ENCODE results near the gene GLOD4. TPM values are rescaled to one million over a fixed set of nuclear protein-coding genes. Genes with fewer than 3 reads are reported as not detected.
"Not testable (repeated sequence)": the region's sequence is repeated elsewhere in the genome, so short reads cannot be mapped to it uniquely, and the experiment has no call there.

The GLOD4 gene
- total RNA-seq, 3 donors from 2014 or later = 47.5 to 61.1 (median 59.9) TPM

DNA sequence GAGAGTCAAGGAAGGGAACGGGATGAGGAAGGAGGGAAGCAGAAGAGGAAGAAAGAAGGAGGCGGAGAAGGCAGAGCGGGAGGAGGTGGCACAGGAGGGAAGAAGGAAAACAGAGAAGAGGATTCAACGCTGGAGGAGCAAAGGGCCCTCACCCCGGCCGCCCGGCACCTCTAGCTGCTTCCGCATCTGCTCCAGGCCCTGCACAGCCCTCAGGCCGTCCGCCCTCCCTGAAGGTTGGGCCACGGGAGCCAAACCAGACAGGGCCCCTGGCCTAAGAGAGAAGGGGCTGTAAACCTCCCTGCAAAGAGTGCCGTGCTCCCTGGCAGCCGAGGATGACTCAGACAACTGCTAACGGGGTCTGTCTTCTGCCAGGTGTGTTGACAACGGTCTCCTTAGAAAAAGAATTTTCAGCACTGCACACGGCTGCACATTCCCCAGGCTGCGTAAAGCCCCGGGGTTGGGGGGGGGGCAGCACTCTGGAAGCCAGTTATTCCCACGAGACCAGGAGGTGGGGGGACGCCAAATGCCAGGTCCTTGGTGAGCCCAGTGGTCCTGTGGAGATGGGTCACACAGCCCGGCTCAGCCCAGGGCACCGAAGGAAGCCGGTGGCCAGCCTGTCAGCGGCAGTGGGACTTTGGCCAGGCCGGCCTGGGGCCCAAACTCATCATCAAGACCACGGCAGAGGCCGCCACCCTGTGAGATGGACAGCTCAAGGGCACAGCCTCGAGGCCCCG, 29.1 kb upstream of the GLOD4 start:
- intact Hi-C loops (cut with DNase I; ENCODE audit: low total_unique reads) = no loop called here
- Histone ChIP-seq H3K4me1 (no peaks in the 10 kb centered on the region), H3K36me3 (no peaks in the 10 kb centered on the region), H3K9me3 (no peaks in the 10 kb centered on the region), H3K27ac (no peak overlapping the region), H3K27me3 (no peaks in the 10 kb centered on the region), H3K4me3 (no peak overlapping the region)
- TF ChIP-seq POLR2A (IDR thresholded peaks at IDR 0.05) (no peak), POLR2AphosphoS5 (IDR thresholded peaks at IDR 0.05) (no peak)
- TF ChIP-seq, protein P1, sequence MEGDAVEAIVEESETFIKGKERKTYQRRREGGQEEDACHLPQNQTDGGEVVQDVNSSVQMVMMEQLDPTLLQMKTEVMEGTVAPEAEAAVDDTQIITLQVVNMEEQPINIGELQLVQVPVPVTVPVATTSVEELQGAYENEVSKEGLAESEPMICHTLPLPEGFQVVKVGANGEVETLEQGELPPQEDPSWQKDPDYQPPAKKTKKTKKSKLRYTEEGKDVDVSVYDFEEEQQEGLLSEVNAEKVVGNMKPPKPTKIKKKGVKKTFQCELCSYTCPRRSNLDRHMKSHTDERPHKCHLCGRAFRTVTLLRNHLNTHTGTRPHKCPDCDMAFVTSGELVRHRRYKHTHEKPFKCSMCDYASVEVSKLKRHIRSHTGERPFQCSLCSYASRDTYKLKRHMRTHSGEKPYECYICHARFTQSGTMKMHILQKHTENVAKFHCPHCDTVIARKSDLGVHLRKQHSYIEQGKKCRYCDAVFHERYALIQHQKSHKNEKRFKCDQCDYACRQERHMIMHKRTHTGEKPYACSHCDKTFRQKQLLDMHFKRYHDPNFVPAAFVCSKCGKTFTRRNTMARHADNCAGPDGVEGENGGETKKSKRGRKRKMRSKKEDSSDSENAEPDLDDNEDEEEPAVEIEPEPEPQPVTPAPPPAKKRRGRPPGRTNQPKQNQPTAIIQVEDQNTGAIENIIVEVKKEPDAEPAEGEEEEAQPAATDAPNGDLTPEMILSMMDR (IDR thresholded peaks at IDR 0.05) = no peak
- no peak for DNase-seq (ENCODE audit: low spot score in 2 of 2)

DNA sequence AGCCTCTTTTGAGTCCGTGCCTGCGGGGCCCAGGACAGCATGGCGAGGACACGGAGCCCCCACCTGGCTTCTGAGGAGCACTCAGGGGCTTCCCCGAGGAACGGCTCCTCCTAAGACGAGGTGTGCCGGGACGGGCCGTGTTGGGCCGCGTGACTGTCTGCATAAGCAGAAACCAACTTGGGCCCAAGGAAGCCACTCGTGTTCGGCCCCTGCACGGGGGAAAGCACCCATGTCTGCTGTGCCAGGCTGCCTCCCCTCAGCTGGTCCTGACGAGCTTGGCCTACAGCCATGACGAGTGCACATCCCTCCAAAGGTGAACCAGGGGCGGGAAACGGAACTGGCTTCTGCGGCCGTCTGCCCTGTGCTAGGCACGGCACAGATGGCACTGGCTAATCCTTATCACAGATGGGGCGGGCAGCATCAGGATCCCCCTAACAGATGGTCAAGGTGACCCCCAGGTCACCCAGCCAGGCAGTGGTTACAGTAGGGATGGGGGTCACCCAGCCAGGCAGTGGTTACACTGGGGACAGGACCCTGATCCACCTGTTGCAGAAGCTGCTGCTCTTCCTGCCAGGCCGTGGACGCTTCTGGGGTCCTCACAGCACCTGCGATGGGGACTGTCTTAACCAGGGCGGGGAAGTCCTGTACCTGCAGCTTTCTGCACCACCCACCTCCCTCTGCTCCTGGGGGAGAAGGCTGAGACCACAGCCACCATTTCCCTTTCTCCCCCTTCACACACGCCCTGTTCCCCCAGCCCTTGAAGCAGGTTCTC, 25.6 kb upstream of the GLOD4 start:
- Histone ChIP-seq H3K4me1 (no peaks in the 10 kb centered on the region), H3K36me3 (no peaks in the 10 kb centered on the region), H3K27ac (no peak overlapping the region), H3K27me3 (no peaks in the 10 kb centered on the region), H3K4me3 (no peak overlapping the region), H3K9me3 (no peaks in the 10 kb centered on the region)
- intact Hi-C loops (cut with DNase I; ENCODE audit: low total_unique reads) = no loop called here
- DNase-seq (ENCODE audit: low spot score in 2 of 2) = no peak
- TF ChIP-seq POLR2AphosphoS5 (IDR thresholded peaks at IDR 0.05) (no peak), POLR2A (IDR thresholded peaks at IDR 0.05) (no peak)
- TF ChIP-seq, protein P1 (IDR thresholded peaks at IDR 0.05) = no peak

DNA sequence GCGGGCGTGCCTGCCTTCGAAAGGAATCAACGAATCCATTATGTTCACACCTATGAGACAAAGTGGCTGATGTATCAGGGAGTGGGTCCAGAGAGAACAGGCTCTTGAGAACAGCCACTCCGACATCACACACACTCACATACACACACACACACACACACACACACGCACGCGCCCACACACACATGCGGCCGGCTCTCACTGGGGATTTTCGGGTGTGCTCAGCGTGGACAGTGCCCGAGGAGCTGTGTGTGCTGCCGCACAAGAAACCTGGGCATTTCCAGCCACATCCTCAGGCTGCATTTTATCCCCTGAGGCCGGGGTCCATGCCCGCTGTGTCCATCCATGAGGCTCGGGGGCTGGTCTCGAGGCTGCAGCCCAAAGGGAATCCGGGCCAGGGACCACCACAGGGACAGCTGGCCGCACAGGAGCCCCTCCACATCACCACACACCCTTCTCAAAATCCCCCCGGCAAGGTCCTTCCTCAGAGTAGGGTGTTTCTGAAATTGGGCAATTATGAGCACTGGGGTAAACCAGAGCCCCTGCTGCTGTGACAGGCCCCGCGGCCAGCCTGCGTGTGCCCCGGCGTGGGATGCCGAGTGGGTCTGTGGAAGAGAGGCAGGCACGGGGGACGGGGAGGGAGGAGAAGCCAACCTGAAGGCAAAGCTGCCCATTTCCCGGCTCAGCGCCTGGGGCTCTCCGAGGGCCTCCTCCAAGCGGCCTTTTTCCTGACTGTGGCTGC, 24.9 kb upstream of the GLOD4 start:
- intact Hi-C loops (cut with DNase I; ENCODE audit: low total_unique reads) = no loop called here
- Histone ChIP-seq H3K4me3 (no peak overlapping the region), H3K4me1 (no peaks in the 10 kb centered on the region), H3K36me3 (no peaks in the 10 kb centered on the region), H3K27ac (no peak overlapping the region), H3K9me3 (no peaks in the 10 kb centered on the region), H3K27me3 (no peaks in the 10 kb centered on the region)
- no peak for DNase-seq (ENCODE audit: low spot score in 2 of 2)
- TF ChIP-seq, protein P1 (IDR thresholded peaks at IDR 0.05) = no peak
- TF ChIP-seq POLR2A (IDR thresholded peaks at IDR 0.05) = no peak
- TF ChIP-seq POLR2AphosphoS5 (IDR thresholded peaks at IDR 0.05) = no peak

DNA sequence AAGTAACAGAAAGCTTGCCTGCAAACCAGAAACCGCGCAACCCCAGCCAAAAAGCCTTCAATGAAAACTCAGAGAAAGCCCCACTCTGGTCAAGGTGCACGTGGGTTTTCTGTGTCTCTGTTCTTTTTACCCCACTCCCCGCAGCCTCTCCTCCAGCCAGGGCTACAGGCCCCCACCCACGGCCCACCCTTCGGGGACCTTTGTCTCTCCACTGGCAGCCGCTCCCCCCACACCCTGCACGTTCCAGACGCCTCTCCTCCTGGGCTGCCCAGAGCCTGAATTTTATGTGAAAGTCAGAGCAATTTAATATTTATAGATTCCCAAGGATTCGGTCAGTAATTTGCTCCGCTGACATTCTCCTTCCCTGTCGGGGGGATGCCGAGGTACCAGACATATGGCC, 24.3 kb upstream of the GLOD4 start:
- Histone ChIP-seq H3K27ac (no peak overlapping the region), H3K36me3 (no peaks in the 10 kb centered on the region), H3K4me3 (no peak overlapping the region), H3K9me3 (no peaks in the 10 kb centered on the region), H3K4me1 (no peaks in the 10 kb centered on the region), H3K27me3 (no peaks in the 10 kb centered on the region)
- TF ChIP-seq, protein P1 (IDR thresholded peaks at IDR 0.05) = no peak
- no peak for TF ChIP-seq POLR2AphosphoS5 (IDR thresholded peaks at IDR 0.05)
- TF ChIP-seq POLR2A (IDR thresholded peaks at IDR 0.05) = no peak
- intact Hi-C loops (cut with DNase I; ENCODE audit: low total_unique reads) = no loop called here
- DNase-seq (ENCODE audit: low spot score in 2 of 2) = no peak

DNA sequence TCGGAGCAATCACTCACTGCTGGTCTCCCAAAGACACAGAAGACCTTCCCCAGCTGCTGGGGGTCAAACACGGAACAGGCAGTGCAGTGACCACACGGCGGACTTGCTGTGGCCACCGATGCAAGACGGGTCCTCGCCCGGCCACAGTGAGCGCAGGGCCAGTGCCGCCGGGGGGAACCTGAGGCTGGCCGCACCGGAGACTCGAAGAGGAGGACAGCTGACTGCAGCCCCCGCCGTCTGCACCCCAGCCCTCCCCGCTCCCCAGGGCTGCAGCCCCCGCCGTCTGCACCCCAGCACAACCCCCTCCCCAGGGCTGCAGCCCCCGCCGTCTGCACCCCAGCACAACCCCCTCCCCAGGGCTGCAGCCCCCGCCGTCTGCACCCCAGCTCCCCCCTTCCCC, 23.8 kb upstream of the GLOD4 start:
- H3K4me3 ChIP-seq; H3K36me3 ChIP-seq; intact Hi-C loops (cut with DNase I; ENCODE audit: low total_unique reads); H3K27me3 ChIP-seq; H3K4me1 ChIP-seq; H3K9me3 ChIP-seq; H3K27ac ChIP-seq; DNase-seq (ENCODE audit: low spot score in 2 of 2): not testable (repeated sequence)
